NK-92 (cell line): ENCODE results near the gene SETD1B.
"Not testable (repeated sequence)": the region's sequence is repeated elsewhere in the genome, so short reads cannot be mapped to it uniquely, and the experiment has no call there.

ENCODE experiments used
- DNase-seq: peaks from one replicate; lab custom pipeline; 2025; ENCODE audit not compliant: unreplicated experiment; lab: John Stamatoyannopoulos, UW

The SETD1B gene

GRCh38 chr12:121803861-121804416 is at the start of gene SETD1B:
Gene SETD1B (plus strand): TSS chr12:121804009. CDS start chr12:121804738, 729 bp downstream.
- no peak for DNase-seq

GRCh38 chr12:121754836-121755235 is 49.0 kb upstream of the SETD1B start:
- DNase-seq: no peak

- DNase-seq: no peak
These were observed 48.2 kb upstream of the SETD1B start for GRCh38 chr12:121755591-121755990.

GRCh38 chr12:121758536-121758935 is 45.3 kb upstream of the SETD1B start:
- not testable (repeated sequence) for DNase-seq

- DNase-seq: no peak
These were observed 41.5 kb upstream of the SETD1B start for GRCh38 chr12:121762269-121762668.

GRCh38 chr12:121764808-121765207 is 39.0 kb upstream of the SETD1B start:
- no peak for DNase-seq

- DNase-seq: no peak
These were observed 38.2 kb upstream of the SETD1B start for GRCh38 chr12:121765573-121765972.

- DNase-seq: no peak
These were observed 37.3 kb upstream of the SETD1B start for GRCh38 chr12:121766290-121767039.

GRCh38 chr12:121767525-121768016 is 36.2 kb upstream of the SETD1B start:
- DNase-seq: no peak

GRCh38 chr12:121769297-121769830 is 34.4 kb upstream of the SETD1B start:
- no peak for DNase-seq

GRCh38 chr12:121769831-121770301 is 33.9 kb upstream of the SETD1B start:
- DNase-seq: no peak

- no peak for DNase-seq
These were observed 33.4 kb upstream of the SETD1B start for GRCh38 chr12:121770388-121770787.

- DNase-seq: no peak
These were observed 32.8 kb upstream of the SETD1B start for GRCh38 chr12:121770813-121771625.

- DNase-seq: no peak
These were observed 30.6 kb upstream of the SETD1B start for GRCh38 chr12:121773011-121773777.

GRCh38 chr12:121774968-121775474 is 28.8 kb upstream of the SETD1B start:
- no peak for DNase-seq

GRCh38 chr12:121775501-121775900 is 28.3 kb upstream of the SETD1B start:
- DNase-seq: no peak

GRCh38 chr12:121776190-121777098 is 27.4 kb upstream of the SETD1B start:
- no peak for DNase-seq

- no peak for DNase-seq
These were observed 25.0 kb upstream of the SETD1B start for GRCh38 chr12:121778567-121779421.
